ENCODE data around the gene ZNF236.

Gene ZNF236

GRCh38 chr18:76896677-76897076 is 74.3 kb downstream of the ZNF236 start:
- Histone ChIP-seq H3K27me3 (replicated peaks in 2 of 5; ENCODE audit: control insufficient read depth in 4 of 5, insufficient read depth in 5 of 5, low read length in 4 of 5) (no peaks in the 10 kb centered on the region), H3K4me3 (ENCODE audit: control insufficient read depth in 1 of 7, extremely low read depth in 1 of 7, insufficient read depth in 4 of 7, low read depth in 2 of 7, low read length in 6 of 7) (no peak overlapping the region), H3K9me3 (ENCODE audit: control extremely low read depth in 1 of 5, control insufficient read depth in 4 of 5, insufficient read depth in 2 of 5, low read depth in 1 of 5, low read length in 4 of 5) (peaks cover 0 to 13% (median 9%) of the 10 kb centered on the region in 5 experiments), H3K4me1 (ENCODE audit: control extremely low read depth in 1 of 4, control insufficient read depth in 4 of 4, insufficient read depth in 4 of 4, low read length in 3 of 4) (no peaks in the 10 kb centered on the region), H3K36me3 (ENCODE audit: control insufficient read depth in 4 of 4, insufficient read depth in 4 of 4, low read length in 3 of 4) (peaks cover 32 to 71% (median 59%) of the 10 kb centered on the region in 4 experiments), H3K27ac (ENCODE audit: insufficient read depth in 1 of 2, low read depth in 1 of 2, low read length in 2 of 2, poor library complexity in 1 of 2, severe bottlenecking in 2 of 2) (no peak overlapping the region)
- ChIA-PET CTCF (no interaction called here), POLR2A (no interaction called here)
- no peak for DNase-seq

DNA sequence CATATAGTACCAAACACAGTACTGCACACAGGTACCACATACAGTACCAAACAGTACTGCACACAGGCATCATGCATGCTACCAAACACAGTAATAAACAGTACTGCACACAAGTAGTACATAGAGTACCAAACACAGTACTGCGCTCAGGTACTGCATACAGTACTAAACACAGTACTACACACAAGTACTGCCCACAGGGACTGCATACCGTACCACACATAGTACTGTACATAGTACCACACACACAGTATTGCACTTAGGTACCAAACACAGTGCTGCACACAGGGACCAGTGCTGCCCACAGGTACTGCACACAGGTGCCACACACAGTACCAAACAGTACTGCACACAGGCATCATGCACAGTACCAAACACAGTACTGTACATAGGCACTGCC is 74.9 kb downstream of the ZNF236 start:
- ChIA-PET POLR2A (no interaction called here), CTCF (no interaction called here)
- Histone ChIP-seq H3K4me3 (ENCODE audit: control insufficient read depth in 1 of 7, extremely low read depth in 1 of 7, insufficient read depth in 4 of 7, low read depth in 2 of 7, low read length in 6 of 7) (no peak overlapping the region), H3K27me3 (replicated peaks in 2 of 5; ENCODE audit: control insufficient read depth in 4 of 5, insufficient read depth in 5 of 5, low read length in 4 of 5) (no peaks in the 10 kb centered on the region), H3K27ac (ENCODE audit: insufficient read depth in 1 of 2, low read depth in 1 of 2, low read length in 2 of 2, poor library complexity in 1 of 2, severe bottlenecking in 2 of 2) (no peak overlapping the region), H3K36me3 (ENCODE audit: control insufficient read depth in 4 of 4, insufficient read depth in 4 of 4, low read length in 3 of 4) (peaks cover 32 to 70% (median 62%) of the 10 kb centered on the region in 4 experiments), H3K4me1 (ENCODE audit: control extremely low read depth in 1 of 4, control insufficient read depth in 4 of 4, insufficient read depth in 4 of 4, low read length in 3 of 4) (no peaks in the 10 kb centered on the region), H3K9me3 (ENCODE audit: control extremely low read depth in 1 of 5, control insufficient read depth in 4 of 5, insufficient read depth in 2 of 5, low read depth in 1 of 5, low read length in 4 of 5) (peaks cover 0 to 13% (median 9%) of the 10 kb centered on the region in 5 experiments)
- WGBS (ENCODE audit: insufficient coverage): 100% methylated on average over 2 of the region's 2 CpGs
- DNase-seq: no peak

DNA sequence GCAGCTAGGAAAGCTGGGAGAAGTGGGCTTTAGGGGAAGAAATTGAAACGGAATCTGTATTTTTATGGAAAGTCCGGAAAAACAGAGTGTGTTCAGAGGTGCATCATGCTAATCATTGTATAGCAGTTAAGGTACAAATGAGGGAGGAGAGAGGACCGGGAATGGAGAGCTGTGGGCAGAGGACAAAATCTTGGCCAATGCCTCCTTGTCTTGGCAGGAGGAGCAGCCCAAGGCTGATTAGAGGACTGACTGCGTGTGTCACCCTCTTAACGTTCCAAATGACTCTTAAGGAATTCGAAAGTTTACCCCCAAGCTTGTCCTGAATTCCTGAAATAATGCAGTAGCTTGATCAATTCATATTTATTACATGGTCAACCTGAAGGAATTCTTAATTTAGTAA is 81.0 kb downstream of the ZNF236 start:
- Histone ChIP-seq H3K36me3 (ENCODE audit: control insufficient read depth in 4 of 4, insufficient read depth in 4 of 4, low read length in 3 of 4) (peaks cover 7 to 63% (median 46%) of the 10 kb centered on the region in 4 experiments), H3K9me3 (ENCODE audit: control extremely low read depth in 1 of 5, control insufficient read depth in 4 of 5, insufficient read depth in 2 of 5, low read depth in 1 of 5, low read length in 4 of 5) (peaks cover 0 to 7% (median 6%) of the 10 kb centered on the region in 5 experiments), H3K27ac (ENCODE audit: insufficient read depth in 1 of 2, low read depth in 1 of 2, low read length in 2 of 2, poor library complexity in 1 of 2, severe bottlenecking in 2 of 2) (no peak overlapping the region), H3K4me1 (ENCODE audit: control extremely low read depth in 1 of 4, control insufficient read depth in 4 of 4, insufficient read depth in 4 of 4, low read length in 3 of 4) (no peaks in the 10 kb centered on the region), H3K4me3 (ENCODE audit: control insufficient read depth in 1 of 7, extremely low read depth in 1 of 7, insufficient read depth in 4 of 7, low read depth in 2 of 7, low read length in 6 of 7) (no peak overlapping the region), H3K27me3 (replicated peaks in 2 of 5; ENCODE audit: control insufficient read depth in 4 of 5, insufficient read depth in 5 of 5, low read length in 4 of 5) (no peaks in the 10 kb centered on the region)
- 98% methylated on average over 3 of the region's 6 CpGs for WGBS (ENCODE audit: insufficient coverage)
- DNase-seq: no peak
- POLR2A ChIA-PET: no interaction called here
- CTCF ChIA-PET: interaction anchor here (0.8 kb wide), 1 partner anchor 8 kb away, joined by 3 read pairs; no protein-coding TSS in a partner anchor

GRCh38 chr18:76905821-76906220 is 83.5 kb downstream of the ZNF236 start:
- no peak overlapping the region for H3K27ac ChIP-seq (ENCODE audit: insufficient read depth in 1 of 2, low read depth in 1 of 2, low read length in 2 of 2, poor library complexity in 1 of 2, severe bottlenecking in 2 of 2)
- ChIA-PET CTCF (interaction anchor here (0.6 to 1.6 kb wide), 3 partner anchors 15 to 24 kb away, joined by 3 read pairs; no protein-coding TSS in a partner anchor), POLR2A (no interaction called here)
- H3K9me3 ChIP-seq (ENCODE audit: control extremely low read depth in 1 of 5, control insufficient read depth in 4 of 5, insufficient read depth in 2 of 5, low read depth in 1 of 5, low read length in 4 of 5): peaks cover 0 to 4% (median 2%) of the 10 kb centered on the region in 5 experiments
- DNase-seq: no peak
- no peaks in the 10 kb centered on the region for H3K4me1 ChIP-seq (ENCODE audit: control extremely low read depth in 1 of 4, control insufficient read depth in 4 of 4, insufficient read depth in 4 of 4, low read length in 3 of 4)
- no CpG with 5 or more reads among the region's 4 CpGs for WGBS (ENCODE audit: insufficient coverage)
- H3K36me3 ChIP-seq (ENCODE audit: control insufficient read depth in 4 of 4, insufficient read depth in 4 of 4, low read length in 3 of 4): peaks cover 4 to 62% (median 36%) of the 10 kb centered on the region in 4 experiments
- no peaks in the 10 kb centered on the region for H3K27me3 ChIP-seq (replicated peaks in 2 of 5; ENCODE audit: control insufficient read depth in 4 of 5, insufficient read depth in 5 of 5, low read length in 4 of 5)
- H3K4me3 ChIP-seq (ENCODE audit: control insufficient read depth in 1 of 7, extremely low read depth in 1 of 7, insufficient read depth in 4 of 7, low read depth in 2 of 7, low read length in 6 of 7): no peak overlapping the region

DNA sequence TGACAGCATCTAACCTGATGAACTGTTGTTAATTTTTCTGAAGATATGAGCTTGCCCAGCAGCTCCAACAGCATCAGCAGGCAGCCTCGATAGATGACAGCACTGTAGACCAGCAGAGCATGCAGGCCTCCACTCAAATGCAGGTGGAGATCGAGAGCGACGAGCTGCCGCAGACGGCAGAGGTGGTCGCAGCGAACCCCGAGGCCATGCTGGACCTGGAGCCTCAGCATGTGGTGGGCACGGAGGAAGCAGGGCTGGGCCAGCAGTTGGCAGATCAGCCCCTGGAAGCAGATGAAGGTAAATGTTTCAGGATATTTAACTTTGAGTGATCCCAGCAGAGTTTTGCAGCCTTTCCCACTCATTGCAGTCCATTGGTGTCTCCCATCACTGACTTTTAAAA is 85.9 kb downstream of the ZNF236 start:
- Histone ChIP-seq H3K27ac (ENCODE audit: insufficient read depth in 1 of 2, low read depth in 1 of 2, low read length in 2 of 2, poor library complexity in 1 of 2, severe bottlenecking in 2 of 2) (no peak overlapping the region), H3K4me3 (ENCODE audit: control insufficient read depth in 1 of 7, extremely low read depth in 1 of 7, insufficient read depth in 4 of 7, low read depth in 2 of 7, low read length in 6 of 7) (no peak overlapping the region), H3K9me3 (ENCODE audit: control extremely low read depth in 1 of 5, control insufficient read depth in 4 of 5, insufficient read depth in 2 of 5, low read depth in 1 of 5, low read length in 4 of 5) (no peaks in the 10 kb centered on the region), H3K36me3 (ENCODE audit: control insufficient read depth in 4 of 4, insufficient read depth in 4 of 4, low read length in 3 of 4) (peaks cover 6 to 66% (median 36%) of the 10 kb centered on the region in 4 experiments), H3K27me3 (replicated peaks in 2 of 5; ENCODE audit: control insufficient read depth in 4 of 5, insufficient read depth in 5 of 5, low read length in 4 of 5) (no peaks in the 10 kb centered on the region), H3K4me1 (ENCODE audit: control extremely low read depth in 1 of 4, control insufficient read depth in 4 of 4, insufficient read depth in 4 of 4, low read length in 3 of 4) (no peaks in the 10 kb centered on the region)
- POLR2A ChIA-PET: no interaction called here
- CTCF ChIA-PET: no interaction called here
- WGBS (ENCODE audit: insufficient coverage): 99% methylated on average over 10 of the region's 10 CpGs
- DNase-seq: no peak

GRCh38 chr18:76909439-76909838 is 87.1 kb downstream of the ZNF236 start:
- H3K4me1 ChIP-seq (ENCODE audit: control extremely low read depth in 1 of 4, control insufficient read depth in 4 of 4, insufficient read depth in 4 of 4, low read length in 3 of 4): no peaks in the 10 kb centered on the region
- CTCF ChIA-PET: interaction anchor here (1.0 to 1.2 kb wide), 2 partner anchors 14 to 73 kb away, joined by 3 read pairs; no protein-coding TSS in a partner anchor
- WGBS (ENCODE audit: insufficient coverage): 100% methylated on average over 3 of the region's 4 CpGs
- POLR2A ChIA-PET: no interaction called here
- no peak overlapping the region for H3K27ac ChIP-seq (ENCODE audit: insufficient read depth in 1 of 2, low read depth in 1 of 2, low read length in 2 of 2, poor library complexity in 1 of 2, severe bottlenecking in 2 of 2)
- peaks cover 9 to 72% (median 46%) of the 10 kb centered on the region in 4 experiments for H3K36me3 ChIP-seq (ENCODE audit: control insufficient read depth in 4 of 4, insufficient read depth in 4 of 4, low read length in 3 of 4)
- no peak overlapping the region for H3K4me3 ChIP-seq (ENCODE audit: control insufficient read depth in 1 of 7, extremely low read depth in 1 of 7, insufficient read depth in 4 of 7, low read depth in 2 of 7, low read length in 6 of 7)
- DNase-seq: no peak
- H3K27me3 ChIP-seq (replicated peaks in 2 of 5; ENCODE audit: control insufficient read depth in 4 of 5, insufficient read depth in 5 of 5, low read length in 4 of 5): no peaks in the 10 kb centered on the region
- H3K9me3 ChIP-seq (ENCODE audit: control extremely low read depth in 1 of 5, control insufficient read depth in 4 of 5, insufficient read depth in 2 of 5, low read depth in 1 of 5, low read length in 4 of 5): no peaks in the 10 kb centered on the region

- no peaks in the 10 kb centered on the region for H3K9me3 ChIP-seq (ENCODE audit: control extremely low read depth in 1 of 5, control insufficient read depth in 4 of 5, insufficient read depth in 2 of 5, low read depth in 1 of 5, low read length in 4 of 5)
- H3K4me1 ChIP-seq (ENCODE audit: control extremely low read depth in 1 of 4, control insufficient read depth in 4 of 4, insufficient read depth in 4 of 4, low read length in 3 of 4): no peaks in the 10 kb centered on the region
- ChIA-PET CTCF (interaction anchor here (1.0 to 1.5 kb wide), 3 partner anchors 9 to 108 kb away, joined by 3 read pairs; no protein-coding TSS in a partner anchor), POLR2A (no interaction called here)
- DNase-seq: no peak
- H3K27ac ChIP-seq (ENCODE audit: insufficient read depth in 1 of 2, low read depth in 1 of 2, low read length in 2 of 2, poor library complexity in 1 of 2, severe bottlenecking in 2 of 2): no peak overlapping the region
- peaks cover 5 to 67% (median 46%) of the 10 kb centered on the region in 4 experiments for H3K36me3 ChIP-seq (ENCODE audit: control insufficient read depth in 4 of 4, insufficient read depth in 4 of 4, low read length in 3 of 4)
- no peak overlapping the region for H3K4me3 ChIP-seq (ENCODE audit: control insufficient read depth in 1 of 7, extremely low read depth in 1 of 7, insufficient read depth in 4 of 7, low read depth in 2 of 7, low read length in 6 of 7)
- H3K27me3 ChIP-seq (replicated peaks in 2 of 5; ENCODE audit: control insufficient read depth in 4 of 5, insufficient read depth in 5 of 5, low read length in 4 of 5): no peaks in the 10 kb centered on the region
- 100% methylated on average over 4 of the region's 7 CpGs for WGBS (ENCODE audit: insufficient coverage)
Measured at GRCh38 chr18:76911440-76911839, 89.1 kb downstream of the ZNF236 start.
